ENCODE results near the gene PIGS. TPM values are rescaled to one million over a fixed set of nuclear protein-coding genes. Genes with fewer than 3 reads are reported as not detected.

The PIGS gene
- total RNA-seq, 4 donors from 2014 or later: 34.9 to 86.7 (median 46.9) TPM

DNA sequence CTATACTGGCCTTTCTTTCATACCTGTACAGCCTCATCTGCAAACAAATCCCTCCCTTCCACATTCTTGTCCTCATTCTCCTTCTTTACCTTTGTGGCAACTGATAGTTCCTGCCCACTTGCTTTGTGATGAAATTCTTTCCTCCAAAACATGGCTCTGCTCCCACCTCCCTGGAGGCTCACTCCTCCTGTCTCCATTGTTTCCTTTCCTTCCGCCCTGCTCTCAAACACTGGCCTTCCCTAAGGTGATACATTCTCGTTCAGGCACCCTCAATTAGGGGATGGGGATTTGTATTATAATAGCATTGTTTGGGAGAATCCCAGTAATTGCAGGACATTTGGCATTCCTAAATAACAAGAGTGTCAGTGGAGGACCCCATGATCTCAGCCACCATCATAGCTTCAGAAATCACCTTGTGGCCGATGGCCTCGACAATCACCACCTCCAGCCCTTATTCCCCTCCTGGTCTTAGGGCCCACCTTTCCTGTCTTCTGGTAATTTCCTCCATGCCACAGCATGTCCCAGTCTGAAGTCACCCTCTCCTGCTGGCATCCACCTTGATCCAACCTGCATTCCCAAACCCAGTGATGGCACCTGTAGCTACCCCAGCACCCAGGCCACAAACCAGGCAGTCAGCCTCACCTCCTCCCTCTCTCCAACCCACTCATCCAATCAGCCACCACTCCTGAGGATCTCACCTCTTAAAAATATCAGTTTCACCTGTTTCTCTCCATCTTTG lies 26.8 kb downstream of the PIGS start:
- TF ChIP-seq, protein P1, sequence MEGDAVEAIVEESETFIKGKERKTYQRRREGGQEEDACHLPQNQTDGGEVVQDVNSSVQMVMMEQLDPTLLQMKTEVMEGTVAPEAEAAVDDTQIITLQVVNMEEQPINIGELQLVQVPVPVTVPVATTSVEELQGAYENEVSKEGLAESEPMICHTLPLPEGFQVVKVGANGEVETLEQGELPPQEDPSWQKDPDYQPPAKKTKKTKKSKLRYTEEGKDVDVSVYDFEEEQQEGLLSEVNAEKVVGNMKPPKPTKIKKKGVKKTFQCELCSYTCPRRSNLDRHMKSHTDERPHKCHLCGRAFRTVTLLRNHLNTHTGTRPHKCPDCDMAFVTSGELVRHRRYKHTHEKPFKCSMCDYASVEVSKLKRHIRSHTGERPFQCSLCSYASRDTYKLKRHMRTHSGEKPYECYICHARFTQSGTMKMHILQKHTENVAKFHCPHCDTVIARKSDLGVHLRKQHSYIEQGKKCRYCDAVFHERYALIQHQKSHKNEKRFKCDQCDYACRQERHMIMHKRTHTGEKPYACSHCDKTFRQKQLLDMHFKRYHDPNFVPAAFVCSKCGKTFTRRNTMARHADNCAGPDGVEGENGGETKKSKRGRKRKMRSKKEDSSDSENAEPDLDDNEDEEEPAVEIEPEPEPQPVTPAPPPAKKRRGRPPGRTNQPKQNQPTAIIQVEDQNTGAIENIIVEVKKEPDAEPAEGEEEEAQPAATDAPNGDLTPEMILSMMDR (IDR thresholded peaks at IDR 0.05; ENCODE audit: low read depth): no peak

DNA sequence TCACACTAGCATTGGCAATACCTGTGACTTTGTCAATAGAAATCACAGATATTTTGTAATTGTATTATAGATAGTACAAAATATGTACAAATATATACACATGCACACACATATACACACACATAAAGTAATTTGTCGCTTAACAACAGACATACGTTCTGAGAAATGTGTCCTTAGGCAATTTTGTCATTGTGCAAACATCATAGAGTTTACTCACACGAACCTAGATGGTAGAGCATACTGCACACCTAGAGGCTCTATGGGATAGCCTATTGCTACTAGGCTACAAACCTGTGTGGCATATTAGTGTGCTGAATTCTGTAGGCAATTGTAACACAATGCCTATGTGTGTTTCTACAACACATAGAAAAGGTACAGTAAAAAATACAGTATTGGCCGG lies 29.9 kb downstream of the PIGS start:
- TF ChIP-seq, protein P1 (IDR thresholded peaks at IDR 0.05; ENCODE audit: low read depth): no peak

DNA sequence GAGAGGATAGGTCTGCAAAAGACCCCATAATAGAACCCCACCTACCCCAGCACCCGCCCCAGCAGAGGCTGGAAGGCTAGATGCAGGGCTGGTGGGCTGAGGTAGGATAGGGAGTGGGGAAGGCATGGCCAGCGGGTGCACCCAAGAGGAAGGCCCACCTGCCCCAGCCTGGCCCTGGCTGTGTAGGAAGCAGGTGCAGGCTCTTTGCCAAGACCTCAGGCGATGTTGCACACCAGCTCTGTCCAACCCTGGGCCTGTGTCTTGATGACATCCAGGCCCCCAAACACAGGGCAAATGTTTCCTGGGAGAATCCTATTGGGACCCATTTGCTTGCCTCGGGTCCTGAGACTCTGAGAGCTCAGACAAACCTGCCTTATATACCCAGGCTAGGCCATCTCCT lies 31.1 kb downstream of the PIGS start:
- TF ChIP-seq, protein P1 (IDR thresholded peaks at IDR 0.05; ENCODE audit: low read depth): no peak

DNA sequence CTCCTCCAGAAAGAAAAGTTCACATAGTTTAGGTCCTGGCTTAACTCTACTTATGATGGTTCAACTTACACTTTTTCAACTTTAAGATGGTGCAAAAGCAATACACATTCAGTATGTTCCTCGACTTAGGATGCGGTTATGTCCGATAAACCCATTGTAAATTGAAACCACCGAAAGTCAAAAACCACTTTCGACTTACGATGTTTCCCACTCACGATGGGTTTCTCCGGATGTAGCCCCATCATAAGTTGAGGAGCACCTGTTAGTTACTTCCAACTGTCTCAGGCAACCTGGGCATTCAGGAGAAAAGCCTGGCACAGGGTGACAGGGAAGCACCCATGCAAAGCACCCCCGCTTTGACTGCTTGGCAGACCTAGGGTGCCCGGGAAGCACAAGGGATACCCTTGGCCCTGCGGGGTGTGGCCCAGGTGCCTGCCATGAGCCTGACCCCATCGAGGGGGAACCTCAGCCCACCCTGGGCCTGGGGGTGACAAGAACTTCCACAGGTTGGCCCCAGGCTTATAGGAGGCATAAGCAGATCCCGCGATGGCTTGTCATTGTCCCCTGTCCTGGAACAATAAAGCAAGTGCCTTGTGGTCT lies 32.9 kb downstream of the PIGS start:
- TF ChIP-seq, protein P1 (IDR thresholded peaks at IDR 0.05; ENCODE audit: low read depth): no peak

DNA sequence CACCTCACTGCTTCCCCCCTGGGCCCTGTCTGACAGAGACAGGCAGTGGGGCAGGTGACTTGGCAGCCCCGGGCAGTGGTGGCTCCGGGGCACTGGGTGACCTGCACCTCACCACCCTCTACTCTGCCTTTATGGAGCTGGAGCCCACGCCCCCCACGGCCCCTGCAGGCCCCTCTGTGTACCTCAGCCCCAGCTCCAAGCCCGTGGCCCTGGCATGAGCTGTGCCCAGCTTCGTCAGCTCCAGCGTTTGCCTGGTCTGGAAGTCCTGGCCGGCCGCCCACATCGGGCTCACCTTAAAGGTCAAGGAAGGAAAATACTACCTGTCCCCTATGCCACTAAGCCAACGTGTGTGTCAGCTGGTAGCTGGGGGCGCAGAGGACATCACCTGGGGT lies 34.1 kb downstream of the PIGS start:
- TF ChIP-seq, protein P1 (IDR thresholded peaks at IDR 0.05; ENCODE audit: low read depth): no peak

DNA sequence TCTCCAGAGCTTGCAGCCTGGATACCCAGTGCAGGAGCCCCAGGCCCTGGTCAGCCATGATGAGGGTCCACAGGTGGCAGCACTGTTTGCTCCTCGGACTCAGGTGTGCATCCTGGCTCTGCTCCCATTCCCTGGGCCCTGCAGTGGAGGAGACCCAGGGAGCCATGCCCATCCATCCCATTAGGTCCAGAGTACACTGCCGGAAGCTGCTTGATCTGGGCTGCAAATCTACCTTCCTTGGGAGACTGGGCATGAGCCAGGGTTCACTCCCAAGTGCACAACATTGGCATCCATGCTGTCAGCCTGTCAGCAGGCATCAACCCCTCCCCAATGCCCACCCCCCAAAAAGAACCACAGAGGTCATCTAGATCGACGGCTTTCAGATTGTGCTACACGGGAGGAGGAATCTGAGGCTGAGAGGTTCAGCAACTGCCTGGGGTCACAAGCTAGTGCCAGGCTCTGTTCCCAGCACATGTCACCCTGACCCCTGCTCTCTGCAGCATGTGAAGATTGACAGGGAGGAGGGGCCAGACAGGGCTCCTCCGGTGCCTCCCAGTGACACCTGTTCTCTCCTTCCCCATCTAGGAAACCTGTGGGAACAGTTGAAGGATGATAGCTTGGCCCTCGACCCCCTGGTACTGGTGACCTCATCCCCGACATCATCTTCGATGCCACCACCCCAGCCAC lies 34.6 kb downstream of the PIGS start:
- TF ChIP-seq, protein P1 (IDR thresholded peaks at IDR 0.05; ENCODE audit: low read depth): no peak

DNA sequence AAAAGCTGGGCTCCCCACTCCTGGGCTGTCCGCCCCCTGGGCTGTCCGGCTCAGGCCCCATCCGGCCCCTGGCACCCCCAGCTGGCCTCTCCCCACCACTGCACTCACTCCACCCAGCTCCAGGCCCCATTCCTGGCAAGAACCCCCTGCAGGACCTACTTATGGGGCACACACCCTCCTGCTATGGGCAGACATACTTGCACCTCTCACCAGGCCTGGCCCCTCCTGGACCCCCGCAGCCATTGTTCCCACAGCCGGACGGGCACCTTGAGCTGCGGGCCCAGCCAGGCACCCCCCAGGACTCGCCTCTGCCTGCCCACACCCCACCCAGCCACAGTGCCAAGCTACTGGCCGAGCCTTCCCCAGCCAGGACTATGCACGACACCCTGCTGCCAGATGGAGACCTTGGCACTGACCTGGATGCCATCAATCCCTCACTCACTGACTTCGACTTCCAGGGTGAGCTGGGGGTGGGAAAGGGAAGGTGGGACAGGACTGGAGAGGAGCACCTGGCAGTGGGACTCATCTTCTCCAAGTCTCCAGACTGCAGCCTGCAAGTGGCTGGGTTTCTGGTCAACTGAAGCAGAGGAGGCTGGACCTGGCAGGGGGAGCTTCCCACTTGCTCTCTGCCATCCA lies 36.5 kb downstream of the PIGS start:
- TF ChIP-seq, protein P1 (IDR thresholded peaks at IDR 0.05; ENCODE audit: low read depth): no peak

Data from subcutaneous adipose tissue (tissue), 4 donors.